Ishikawa (cell line): ENCODE measurements around the gene SSH2.

Experiments used
- CEBPB ChIP-seq: IDR thresholded peaks from 2 replicates; pipeline ENCODE4 v1.6.1; 2012
- CREB1 ChIP-seq: IDR thresholded peaks from 2 replicates; pipeline ENCODE4 v1.6.1; 2012; ENCODE audit warnings: low read depth
- EGR1 ChIP-seq: IDR thresholded peaks from 2 replicates; pipeline ENCODE4 v1.6.1; 2012
- EP300 ChIP-seq: IDR thresholded peaks from 2 replicates; pipeline ENCODE4 v1.6.1; 2012; ENCODE audit warnings: borderline replicate concordance
- FOXM1 ChIP-seq: IDR thresholded peaks from 2 replicates; pipeline ENCODE4 v1.6.1; 2012; ENCODE audit warnings: low read depth, borderline replicate concordance
- MAX ChIP-seq: IDR thresholded peaks from 2 replicates; pipeline ENCODE4 v1.6.1; 2012
- NFIC ChIP-seq: IDR thresholded peaks from 2 replicates; pipeline ENCODE4 v1.6.1; 2012
- RAD21 ChIP-seq: IDR thresholded peaks from 2 replicates; pipeline ENCODE4 v1.6.1; 2012; ENCODE audit warnings: low read depth
- REST ChIP-seq: IDR thresholded peaks from 2 replicates; pipeline ENCODE4 v1.6.1; 2012; ENCODE audit warnings: low read depth, mild to moderate bottlenecking
- TAF1 ChIP-seq: IDR thresholded peaks from 2 replicates; pipeline ENCODE4 v1.6.1; 2012; ENCODE audit warnings: low read depth, mild to moderate bottlenecking
- TCF12 ChIP-seq: IDR thresholded peaks from 2 replicates; pipeline ENCODE4 v1.6.1; 2012; ENCODE audit warnings: low read depth
- TEAD4 ChIP-seq: IDR thresholded peaks from 2 replicates; pipeline ENCODE4 v1.6.1; 2012
- USF1 ChIP-seq: IDR thresholded peaks from 2 replicates; pipeline ENCODE4 v1.6.1; 2012
- YY1 ChIP-seq: IDR thresholded peaks from 2 replicates; pipeline ENCODE4 v1.6.1; 2012; ENCODE audit warnings: low read depth
- ZBTB7A ChIP-seq: IDR thresholded peaks from 2 replicates; pipeline ENCODE4 v1.6.1; 2012; ENCODE audit warnings: low read depth

SSH2 gene

GRCh38 chr17:29592850-29593551 lies 337.0 kb downstream of the SSH2 start, which contains the start of gene ANKRD13B:
Gene ANKRD13B (plus strand): TSS chr17:29593132. CDS start chr17:29593622, 490 bp downstream.
- TF ChIP-seq ZBTB7A (peak; percentile 82), RAD21 (no peak), TEAD4 (no peak), EGR1 (no peak), NFIC (peak; percentile 36; the same call in 1 of the 2 replicates), TAF1 (no peak)

- TF ChIP-seq EGR1 (no peak; the same call in 1 of the 2 replicates), REST (no peak), ZBTB7A (peak; percentile 98), NFIC (peak; percentile 24; the same call in 1 of the 2 replicates), TEAD4 (no peak), TAF1 (no peak), RAD21 (peak; percentile 84), TCF12 (peak; percentile 66; the same call in 1 of the 2 replicates), EP300 (no peak), FOXM1 (no peak), USF1 (no peak), MAX (peak; percentile 57), CREB1 (no peak), YY1 (no peak), CEBPB (no peak)
These were observed 338.1 kb downstream of the SSH2 start for GRCh38 chr17:29591737-29592608.

- TF ChIP-seq EGR1 (no peak), EP300 (no peak), RAD21 (no peak), TAF1 (no peak), TEAD4 (no peak), ZBTB7A (no peak), TCF12 (no peak), USF1 (0 out of 2 replicates have a peak, but pooled peaks have one; percentile 29), FOXM1 (no peak), MAX (peak; percentile 67), REST (no peak)
These were observed 338.8 kb downstream of the SSH2 start for GRCh38 chr17:29591146-29591736.

- TF ChIP-seq ZBTB7A (0 out of 2 replicates have a peak, but pooled peaks have one; percentile 2), CREB1 (no peak), NFIC (no peak), FOXM1 (no peak), EP300 (no peak)
These were observed 339.4 kb downstream of the SSH2 start for GRCh38 chr17:29590411-29591145.
